Epithelial cell of esophagus (primary cell): ENCODE data around the gene PHF23.

Experiments
- DNase-seq: peaks from one replicate; pipeline ENCODE4 v3.0.0; 2010; ENCODE audit warnings: low read depth
- H3K4me3 ChIP-seq: 2 replicates; pipeline ENCODE4 v1.5.1; 2011; ENCODE audit warnings: mild to moderate bottlenecking, low read length, control low read depth
- TF ChIP-seq, protein P1 (sequence below): IDR thresholded peaks from 2 replicates; pipeline ENCODE4 v1.5.1; 2011; ENCODE audit warnings: low read depth, mild to moderate bottlenecking, low read length, control low read depth, inconsistent platforms; ENCODE audit not compliant: insufficient read depth; ENCODE audit errors: missing control alignments

The PHF23 gene

DNA sequence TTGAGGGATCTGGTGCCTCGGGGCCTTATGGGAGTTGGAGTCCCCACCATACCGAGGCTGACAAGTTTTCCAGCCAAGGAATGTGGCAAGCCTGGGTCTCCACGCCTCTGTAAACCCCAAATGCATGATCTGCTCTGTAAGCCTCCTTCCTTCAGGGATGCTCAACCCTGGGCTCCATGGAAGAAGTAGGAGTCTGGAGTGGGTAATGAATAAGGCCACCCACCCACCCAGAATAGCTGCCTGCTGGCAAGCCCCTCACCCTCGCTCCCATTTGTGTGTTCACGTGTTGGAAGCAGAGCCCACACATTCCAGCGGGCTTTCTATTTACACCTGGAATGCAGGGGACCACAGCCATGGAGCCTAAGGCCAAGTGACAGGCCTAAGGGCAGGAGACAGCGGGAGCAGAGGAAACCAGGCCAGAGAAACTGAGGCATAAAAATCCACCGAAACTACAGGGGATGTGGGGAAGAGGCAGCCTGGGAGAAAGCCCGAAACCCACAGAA is 24.1 kb downstream of the PHF23 start:
- H3K4me3 ChIP-seq: no peak overlapping the region

DNA sequence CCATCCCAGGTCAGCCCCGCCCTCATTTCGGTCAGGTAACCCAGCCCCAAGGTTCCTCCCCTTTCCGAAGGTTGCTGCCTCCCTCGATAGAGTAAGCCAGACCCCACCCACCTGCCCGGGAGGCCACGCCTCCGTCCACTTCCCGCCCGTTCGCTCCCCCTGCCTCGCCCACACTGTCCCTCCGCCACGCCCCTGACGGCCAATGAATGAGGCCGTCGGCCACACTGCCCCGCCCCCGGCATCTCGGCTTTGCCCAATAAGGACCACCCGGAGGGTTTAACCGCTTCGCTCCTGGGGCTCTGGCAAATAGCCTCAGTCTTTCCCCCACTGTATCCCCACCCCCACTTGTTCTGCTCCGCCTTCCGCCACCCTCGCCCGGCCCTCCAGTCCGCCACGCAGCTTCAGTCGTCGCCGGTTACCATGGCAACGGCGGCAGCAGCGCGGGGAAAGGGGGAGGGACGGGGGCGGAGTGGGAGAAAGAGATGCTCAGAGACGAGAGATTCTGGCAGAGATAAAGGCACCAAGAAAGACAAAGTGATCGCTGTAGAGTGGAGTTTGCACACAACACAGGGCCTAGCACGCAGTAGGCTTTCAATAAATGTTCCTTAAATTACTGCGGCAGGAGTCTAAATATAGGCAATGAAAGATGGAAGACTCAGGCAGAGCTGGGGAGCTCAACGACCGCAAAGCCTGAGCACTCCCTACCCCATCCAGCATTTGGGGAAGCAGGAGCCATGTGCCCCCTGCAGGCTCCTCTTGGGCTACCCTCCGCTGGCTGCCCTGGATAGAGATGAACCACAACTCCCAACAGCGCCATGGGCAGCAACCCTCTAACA is 24.7 kb downstream of the PHF23 start:
- peak; percentile 96 for DNase-seq
- peak overlapping the region; percentile 55 for H3K4me3 ChIP-seq
- TF ChIP-seq, protein P1, sequence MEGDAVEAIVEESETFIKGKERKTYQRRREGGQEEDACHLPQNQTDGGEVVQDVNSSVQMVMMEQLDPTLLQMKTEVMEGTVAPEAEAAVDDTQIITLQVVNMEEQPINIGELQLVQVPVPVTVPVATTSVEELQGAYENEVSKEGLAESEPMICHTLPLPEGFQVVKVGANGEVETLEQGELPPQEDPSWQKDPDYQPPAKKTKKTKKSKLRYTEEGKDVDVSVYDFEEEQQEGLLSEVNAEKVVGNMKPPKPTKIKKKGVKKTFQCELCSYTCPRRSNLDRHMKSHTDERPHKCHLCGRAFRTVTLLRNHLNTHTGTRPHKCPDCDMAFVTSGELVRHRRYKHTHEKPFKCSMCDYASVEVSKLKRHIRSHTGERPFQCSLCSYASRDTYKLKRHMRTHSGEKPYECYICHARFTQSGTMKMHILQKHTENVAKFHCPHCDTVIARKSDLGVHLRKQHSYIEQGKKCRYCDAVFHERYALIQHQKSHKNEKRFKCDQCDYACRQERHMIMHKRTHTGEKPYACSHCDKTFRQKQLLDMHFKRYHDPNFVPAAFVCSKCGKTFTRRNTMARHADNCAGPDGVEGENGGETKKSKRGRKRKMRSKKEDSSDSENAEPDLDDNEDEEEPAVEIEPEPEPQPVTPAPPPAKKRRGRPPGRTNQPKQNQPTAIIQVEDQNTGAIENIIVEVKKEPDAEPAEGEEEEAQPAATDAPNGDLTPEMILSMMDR: peak; percentile 74

More for the DNA sequence above, 24.1 kb downstream of the PHF23 start:
- no peak for DNase-seq
- TF ChIP-seq, protein P1: no peak

DNA sequence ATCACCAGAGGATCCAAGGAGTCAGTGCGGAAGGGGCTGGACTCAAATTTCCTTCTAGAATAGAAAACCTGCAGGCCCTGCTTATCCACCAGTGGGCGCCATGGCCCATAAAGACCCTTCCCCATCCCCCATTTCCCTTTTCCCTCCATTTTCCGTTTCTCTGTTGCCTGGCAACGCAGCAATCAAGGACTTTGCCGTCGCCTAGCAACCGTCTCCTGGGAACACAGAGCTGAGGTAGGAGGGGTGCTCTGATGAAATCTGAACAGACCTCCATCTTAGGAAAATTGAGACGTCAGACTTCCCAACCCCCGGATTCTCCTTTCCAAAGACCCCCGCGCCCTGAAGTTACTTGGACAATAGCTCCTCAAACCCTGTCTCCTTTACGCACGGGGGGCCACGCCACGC is 25.4 kb downstream of the PHF23 start:
- H3K4me3 ChIP-seq: peak overlapping the region; percentile 55
- TF ChIP-seq, protein P1: peak; percentile 39
- DNase-seq: peak; percentile 75

DNA sequence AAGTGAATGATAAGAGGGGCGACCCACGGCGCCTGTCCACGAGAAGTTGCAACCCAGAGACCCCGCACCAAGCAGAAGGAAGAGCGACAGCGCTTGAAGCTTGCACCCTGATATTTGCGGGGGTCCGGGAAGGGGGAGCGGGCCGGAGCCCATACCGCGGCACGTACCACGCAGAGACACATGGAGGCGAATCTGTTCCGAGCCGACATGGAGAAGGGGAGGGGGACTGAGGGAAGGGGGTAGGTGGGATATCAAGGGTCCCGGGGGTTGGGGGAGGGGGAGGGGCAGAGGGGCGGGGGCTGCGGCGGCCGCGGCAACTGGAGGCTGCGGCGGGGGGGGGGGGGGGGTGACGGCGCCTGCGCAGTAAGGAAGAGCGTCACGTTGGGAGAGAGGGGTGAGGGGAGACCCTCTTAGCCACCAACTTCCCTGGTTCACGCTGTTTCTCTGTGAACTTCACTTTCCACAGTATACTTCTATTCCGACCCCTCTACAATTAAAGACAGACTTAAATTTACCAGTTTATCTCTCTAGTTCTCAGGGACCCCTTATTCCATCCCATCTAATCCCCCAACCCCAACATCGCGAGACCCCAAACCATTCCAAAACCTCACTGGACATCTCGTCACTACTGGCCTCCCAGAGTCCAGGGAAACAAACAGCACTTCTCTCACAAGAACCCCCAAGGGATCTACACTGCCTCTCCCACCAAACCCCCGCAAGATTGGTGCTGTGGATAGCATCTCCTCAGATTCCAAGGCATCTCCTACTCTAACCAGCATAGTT is 27.6 kb downstream of the PHF23 start:
- TF ChIP-seq, protein P1: no peak
- DNase-seq: no peak
- H3K4me3 ChIP-seq: peak overlapping the region; percentile 33

DNA sequence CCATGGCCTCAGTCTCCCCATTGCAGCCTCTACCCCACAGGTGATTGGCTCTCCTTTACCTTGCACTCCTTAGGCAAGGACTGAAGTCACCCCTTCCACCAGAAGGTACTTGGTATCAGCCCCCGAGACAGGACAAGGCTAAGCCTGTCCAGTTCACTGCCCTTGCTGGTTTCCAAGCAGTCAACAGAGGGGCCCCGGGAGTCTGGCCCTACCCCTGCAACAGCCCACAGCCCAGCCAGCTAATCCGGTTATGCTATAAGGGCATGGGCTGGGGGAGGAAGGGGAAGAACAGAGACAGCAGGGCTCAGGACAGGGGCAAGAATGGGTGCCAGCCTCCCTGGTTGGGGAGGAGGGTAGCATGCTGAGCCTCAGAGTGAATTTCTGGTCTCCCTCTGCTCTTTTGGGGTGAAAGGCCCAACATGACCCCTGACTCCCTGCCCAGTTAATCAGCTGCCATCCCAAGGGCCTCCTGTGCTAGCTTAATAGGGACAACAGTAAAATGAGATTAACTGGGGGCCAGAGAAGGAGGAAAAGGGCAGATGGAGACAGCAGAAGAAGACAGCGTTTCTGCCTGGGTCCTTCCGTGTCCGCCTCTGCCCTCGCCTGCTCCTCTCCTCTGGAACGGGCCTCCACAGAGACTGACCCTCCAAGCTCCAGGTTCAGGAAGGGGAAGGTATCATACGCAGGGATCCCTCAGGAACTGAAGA is 30.4 kb downstream of the PHF23 start:
- no peak overlapping the region for H3K4me3 ChIP-seq
- no peak for DNase-seq
- TF ChIP-seq, protein P1: no peak

DNA sequence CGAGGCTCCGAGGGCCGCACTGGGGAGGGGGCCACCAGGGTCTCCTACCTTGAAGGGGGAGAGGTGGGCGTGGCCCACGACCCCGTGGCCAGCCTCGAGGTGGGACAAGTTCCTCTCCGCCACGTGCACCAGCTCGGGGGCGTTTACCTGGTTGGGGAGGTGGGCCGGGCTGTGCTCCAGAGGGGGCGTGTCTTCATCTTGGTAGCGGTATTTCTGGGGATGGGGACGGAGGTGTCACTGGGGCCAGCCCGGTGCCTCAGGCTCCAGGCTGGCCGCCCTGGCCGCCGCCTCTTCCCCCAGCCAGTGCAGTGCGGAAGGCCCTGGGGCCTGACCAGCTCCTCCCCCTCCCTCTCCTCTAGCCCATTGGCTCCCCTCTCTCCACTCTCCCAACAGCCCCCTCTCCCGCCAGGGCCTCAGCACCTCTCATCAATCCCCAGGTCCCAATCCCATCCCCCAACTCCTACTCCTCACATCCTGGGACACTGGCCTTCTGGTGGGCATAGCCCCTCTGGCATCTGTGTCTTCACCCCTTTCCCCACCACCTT is 31.2 kb downstream of the PHF23 start:
- TF ChIP-seq, protein P1: no peak
- DNase-seq: no peak
- H3K4me3 ChIP-seq: no peak overlapping the region
